ENCODE results near the gene LIM2.

Gene LIM2

DNA sequence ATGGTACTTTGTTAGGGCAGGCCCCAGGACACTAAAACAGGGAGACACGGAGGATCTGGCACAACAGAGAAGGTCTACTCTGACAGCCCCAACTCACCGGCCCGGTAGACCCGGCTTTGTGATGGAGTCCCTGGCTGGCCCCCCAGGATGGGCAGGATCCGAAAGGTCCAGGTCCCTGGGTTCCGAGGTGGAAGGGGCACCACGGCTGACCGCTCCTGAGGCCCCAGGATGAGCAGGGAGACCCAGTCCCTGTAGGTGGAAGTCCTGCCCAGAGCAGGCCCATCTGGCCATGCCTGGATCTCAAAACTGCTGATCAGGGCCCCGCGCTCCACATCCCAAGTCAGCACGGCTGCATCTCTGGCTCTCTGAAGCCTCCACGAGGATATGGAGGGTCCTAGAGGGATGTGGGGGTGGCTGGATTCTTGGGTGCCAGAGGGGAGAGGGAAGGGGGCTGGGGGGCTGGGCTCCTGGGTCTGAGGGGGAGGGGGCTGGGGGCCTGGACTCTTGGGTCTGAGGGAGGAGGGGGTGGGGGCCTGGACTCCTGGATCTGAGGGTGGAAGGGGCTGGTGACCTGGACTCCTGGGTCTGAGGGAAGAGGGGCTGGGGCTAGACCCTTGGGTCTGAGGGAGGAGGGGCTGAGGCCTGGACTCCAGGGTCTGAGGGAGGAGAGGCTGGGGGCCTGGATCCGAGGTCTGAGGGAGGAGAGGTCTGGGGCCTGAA, 50.5 kb downstream of the LIM2 start:
- TF ChIP-seq, protein P1, sequence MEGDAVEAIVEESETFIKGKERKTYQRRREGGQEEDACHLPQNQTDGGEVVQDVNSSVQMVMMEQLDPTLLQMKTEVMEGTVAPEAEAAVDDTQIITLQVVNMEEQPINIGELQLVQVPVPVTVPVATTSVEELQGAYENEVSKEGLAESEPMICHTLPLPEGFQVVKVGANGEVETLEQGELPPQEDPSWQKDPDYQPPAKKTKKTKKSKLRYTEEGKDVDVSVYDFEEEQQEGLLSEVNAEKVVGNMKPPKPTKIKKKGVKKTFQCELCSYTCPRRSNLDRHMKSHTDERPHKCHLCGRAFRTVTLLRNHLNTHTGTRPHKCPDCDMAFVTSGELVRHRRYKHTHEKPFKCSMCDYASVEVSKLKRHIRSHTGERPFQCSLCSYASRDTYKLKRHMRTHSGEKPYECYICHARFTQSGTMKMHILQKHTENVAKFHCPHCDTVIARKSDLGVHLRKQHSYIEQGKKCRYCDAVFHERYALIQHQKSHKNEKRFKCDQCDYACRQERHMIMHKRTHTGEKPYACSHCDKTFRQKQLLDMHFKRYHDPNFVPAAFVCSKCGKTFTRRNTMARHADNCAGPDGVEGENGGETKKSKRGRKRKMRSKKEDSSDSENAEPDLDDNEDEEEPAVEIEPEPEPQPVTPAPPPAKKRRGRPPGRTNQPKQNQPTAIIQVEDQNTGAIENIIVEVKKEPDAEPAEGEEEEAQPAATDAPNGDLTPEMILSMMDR (IDR thresholded peaks at IDR 0.05; ENCODE audit: unreplicated experiment in 3 of 3), result no peak
- no peaks in the 10 kb centered on the region for H3K9me3 Mint-ChIP-seq
- H3K27ac Mint-ChIP-seq, result no peak overlapping the region
- peaks cover 10% of the 10 kb centered on the region for H3K4me1 Mint-ChIP-seq
- H3K27me3 Mint-ChIP-seq (ENCODE audit: low read depth), result peaks cover 13% of the 10 kb centered on the region
- peaks cover 17% of the 10 kb centered on the region for H3K36me3 Mint-ChIP-seq (ENCODE audit: low read depth)
- no peak overlapping the region for H3K4me3 Mint-ChIP-seq

DNA sequence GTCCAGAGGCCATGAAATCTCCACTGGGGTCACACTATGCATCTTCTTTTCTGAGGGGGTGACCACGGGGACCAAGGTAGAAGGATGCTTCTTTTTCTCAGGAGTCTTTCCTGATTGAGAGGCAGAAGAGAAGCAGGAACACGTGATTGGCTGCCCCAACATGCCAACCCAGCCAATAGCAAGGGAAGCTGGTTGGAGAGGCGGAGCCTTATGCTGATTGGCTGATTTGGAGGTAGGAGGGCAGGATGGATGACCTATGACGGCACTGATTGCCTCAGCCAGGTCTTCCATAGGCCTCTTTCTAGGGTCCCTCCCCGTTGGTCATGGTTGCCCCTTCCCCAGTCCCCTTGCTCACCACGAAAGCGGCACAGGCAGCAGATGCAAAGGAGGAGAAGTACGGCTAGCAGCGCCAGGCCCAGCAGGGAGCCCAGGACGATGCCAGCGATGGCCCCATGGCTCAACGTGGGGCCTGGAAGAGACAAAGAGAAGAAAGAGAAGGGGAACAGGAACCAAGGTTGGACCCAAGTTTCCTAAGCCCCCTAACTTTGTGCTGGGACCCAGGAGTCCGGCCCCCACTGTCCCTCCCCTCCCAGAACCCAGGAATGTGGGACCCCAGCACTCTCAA, 53.8 kb downstream of the LIM2 start:
- Mint-ChIP-seq H3K27me3 (ENCODE audit: low read depth) (peaks cover 6% of the 10 kb centered on the region), H3K9me3 (peaks cover 3% of the 10 kb centered on the region), H3K4me3 (no peak overlapping the region), H3K4me1 (no peaks in the 10 kb centered on the region), H3K27ac (no peak overlapping the region), H3K36me3 (ENCODE audit: low read depth) (peaks cover 42% of the 10 kb centered on the region)
- TF ChIP-seq, protein P1 (IDR thresholded peaks at IDR 0.05; ENCODE audit: unreplicated experiment in 3 of 3), result no peak

DNA sequence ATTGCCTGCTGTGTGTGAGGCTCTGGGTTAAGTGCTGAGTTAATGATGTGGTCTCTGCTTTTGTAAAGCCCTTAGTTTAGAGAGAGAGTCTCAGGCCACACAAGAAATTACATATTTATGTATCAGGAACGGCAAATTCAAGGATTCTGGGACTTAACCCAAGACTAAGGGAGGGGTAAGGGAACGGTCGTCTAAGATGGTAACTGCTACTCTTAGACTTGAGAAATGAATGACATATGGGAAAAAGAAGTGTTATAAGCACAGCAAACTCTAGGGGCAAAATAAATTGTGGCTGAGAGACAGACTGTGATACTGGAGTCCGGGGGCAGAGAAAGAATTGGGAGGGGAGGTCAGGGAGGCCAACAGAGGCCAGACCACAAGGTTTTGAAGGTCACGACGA, 56.1 kb downstream of the LIM2 start:
- H3K27ac Mint-ChIP-seq, result no peak overlapping the region
- TF ChIP-seq, protein P1 (IDR thresholded peaks at IDR 0.05; ENCODE audit: unreplicated experiment in 3 of 3), result no peak
- H3K4me1 Mint-ChIP-seq, result peaks cover 4% of the 10 kb centered on the region
- peaks cover 6% of the 10 kb centered on the region for H3K27me3 Mint-ChIP-seq (ENCODE audit: low read depth)
- H3K36me3 Mint-ChIP-seq (ENCODE audit: low read depth), result peaks cover 46% of the 10 kb centered on the region
- H3K9me3 Mint-ChIP-seq, result peaks cover 3% of the 10 kb centered on the region
- no peak overlapping the region for H3K4me3 Mint-ChIP-seq

- Mint-ChIP-seq H3K36me3 (ENCODE audit: low read depth) (peaks cover 47% of the 10 kb centered on the region), H3K27me3 (ENCODE audit: low read depth) (peaks cover 8% of the 10 kb centered on the region), H3K4me3 (no peak overlapping the region), H3K9me3 (peaks cover 3% of the 10 kb centered on the region), H3K27ac (no peak overlapping the region), H3K4me1 (peaks cover 4% of the 10 kb centered on the region)
- TF ChIP-seq, protein P1 (IDR thresholded peaks at IDR 0.05; ENCODE audit: unreplicated experiment in 3 of 3), result no peak
Measured at GRCh38 chr19:51331193-51331592, 56.6 kb downstream of the LIM2 start.

DNA sequence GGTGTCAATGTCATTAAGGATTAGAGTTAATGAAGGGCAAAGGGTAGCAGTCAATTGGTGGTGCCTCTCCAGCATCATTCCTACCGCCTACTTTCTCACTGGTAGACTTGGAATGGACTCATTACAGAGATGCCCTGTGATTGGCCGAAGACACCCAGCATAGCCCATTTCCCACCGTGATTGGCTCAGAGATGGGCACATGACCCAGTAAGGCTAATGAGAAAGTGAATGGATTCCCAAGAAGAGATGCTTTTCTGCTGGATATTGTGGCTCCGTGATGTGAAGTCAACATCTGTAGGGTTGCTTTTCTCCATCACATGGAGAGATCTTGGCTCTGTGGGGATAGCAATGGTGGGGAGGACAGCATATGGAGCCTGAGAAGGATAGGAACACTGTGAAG, 57.4 kb downstream of the LIM2 start:
- H3K36me3 Mint-ChIP-seq (ENCODE audit: low read depth), result peaks cover 52% of the 10 kb centered on the region
- H3K4me3 Mint-ChIP-seq, result no peak overlapping the region
- H3K4me1 Mint-ChIP-seq, result peaks cover 4% of the 10 kb centered on the region
- peaks cover 17% of the 10 kb centered on the region for H3K27me3 Mint-ChIP-seq (ENCODE audit: low read depth)
- peaks cover 3% of the 10 kb centered on the region for H3K9me3 Mint-ChIP-seq
- no peak overlapping the region for H3K27ac Mint-ChIP-seq
- TF ChIP-seq, protein P1 (IDR thresholded peaks at IDR 0.05; ENCODE audit: unreplicated experiment in 3 of 3), result no peak

All from nephron (organoid).